Mesothelial cell of epicardium (in vitro differentiated cells): ENCODE measurements around the gene UBE2G1. TPM values are rescaled to one million over a fixed set of nuclear protein-coding genes. Genes with fewer than 3 reads are reported as not detected.

Experiments
- DNase-seq, 2 experiments: peaks; one replicate each; pipeline ENCODE4 v3.0.0; 2021; ENCODE audit warnings: low spot score in 2 of 2; ENCODE audit not compliant: unreplicated experiment in 2 of 2
- H3K27ac Mint-ChIP-seq: 2 replicates; pipeline ENCODE4 v1.8.0; 2021; ENCODE audit warnings: mixed read lengths
- H3K27me3 Mint-ChIP-seq: 2 replicates; pipeline ENCODE4 v1.8.0; 2021; ENCODE audit warnings: low read depth, mixed read lengths
- H3K36me3 Mint-ChIP-seq: 2 replicates; pipeline ENCODE4 v1.8.0; 2021; ENCODE audit warnings: mixed read lengths
- H3K4me1 Mint-ChIP-seq: 2 replicates; pipeline ENCODE4 v1.8.0; 2021; ENCODE audit warnings: mixed read lengths
- H3K4me3 Mint-ChIP-seq: 2 replicates; pipeline ENCODE4 v1.8.0; 2021; ENCODE audit warnings: mild to moderate bottlenecking, moderate library complexity, mixed read lengths
- H3K9me3 Mint-ChIP-seq: 2 replicates; pipeline ENCODE4 v1.8.0; 2021; ENCODE audit warnings: mixed read lengths
- total RNA-seq: library from RNA; stranded (reverse); gene quantifications from 3 replicates; pipeline ENCODE4 v1.2.1, GENCODE V29; 2021
- TF ChIP-seq, protein P1 (sequence below): fragments of 200-600 bp; sonication (generic); IDR thresholded peaks from one replicate; pipeline ENCODE4 v1.5.0; 2021; ENCODE audit warnings: antibody characterized with exemption; ENCODE audit not compliant: unreplicated experiment

The UBE2G1 gene
- total RNA-seq, 1 donor from 2014 or later, result 86.9 TPM

DNA sequence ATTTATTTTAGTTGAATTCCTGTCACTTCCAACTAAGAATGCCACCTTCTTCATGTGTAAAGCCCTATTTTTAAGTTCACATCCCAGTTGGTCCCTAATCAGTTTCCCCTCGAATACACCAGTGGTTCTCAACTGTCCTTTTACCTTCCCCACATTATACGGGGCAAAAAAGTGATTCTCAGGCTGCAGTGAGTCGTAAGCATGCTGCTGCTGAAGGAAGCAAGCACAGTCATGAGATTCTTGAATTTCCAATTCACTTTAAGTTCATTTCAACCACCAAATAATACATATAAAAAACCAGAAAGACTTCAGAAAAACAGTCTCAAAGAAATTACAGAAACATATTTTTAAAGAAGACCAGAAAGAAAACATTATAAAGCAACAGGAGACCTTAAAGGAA lies 47.9 kb downstream of the UBE2G1 start:
- no peak for DNase-seq
- Mint-ChIP-seq H3K27ac (peak overlapping the region; percentile 86), H3K36me3 (no peaks in the 10 kb centered on the region), H3K4me3 (no peak overlapping the region), H3K9me3 (no peaks in the 10 kb centered on the region), H3K27me3 (no peaks in the 10 kb centered on the region), H3K4me1 (peaks cover 40% of the 10 kb centered on the region)
- TF ChIP-seq, protein P1, sequence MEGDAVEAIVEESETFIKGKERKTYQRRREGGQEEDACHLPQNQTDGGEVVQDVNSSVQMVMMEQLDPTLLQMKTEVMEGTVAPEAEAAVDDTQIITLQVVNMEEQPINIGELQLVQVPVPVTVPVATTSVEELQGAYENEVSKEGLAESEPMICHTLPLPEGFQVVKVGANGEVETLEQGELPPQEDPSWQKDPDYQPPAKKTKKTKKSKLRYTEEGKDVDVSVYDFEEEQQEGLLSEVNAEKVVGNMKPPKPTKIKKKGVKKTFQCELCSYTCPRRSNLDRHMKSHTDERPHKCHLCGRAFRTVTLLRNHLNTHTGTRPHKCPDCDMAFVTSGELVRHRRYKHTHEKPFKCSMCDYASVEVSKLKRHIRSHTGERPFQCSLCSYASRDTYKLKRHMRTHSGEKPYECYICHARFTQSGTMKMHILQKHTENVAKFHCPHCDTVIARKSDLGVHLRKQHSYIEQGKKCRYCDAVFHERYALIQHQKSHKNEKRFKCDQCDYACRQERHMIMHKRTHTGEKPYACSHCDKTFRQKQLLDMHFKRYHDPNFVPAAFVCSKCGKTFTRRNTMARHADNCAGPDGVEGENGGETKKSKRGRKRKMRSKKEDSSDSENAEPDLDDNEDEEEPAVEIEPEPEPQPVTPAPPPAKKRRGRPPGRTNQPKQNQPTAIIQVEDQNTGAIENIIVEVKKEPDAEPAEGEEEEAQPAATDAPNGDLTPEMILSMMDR, result no peak

GRCh38 chr17:4318186-4318585 lies 48.3 kb downstream of the UBE2G1 start:
- Mint-ChIP-seq H3K36me3 (no peaks in the 10 kb centered on the region), H3K4me3 (no peak overlapping the region), H3K4me1 (peaks cover 44% of the 10 kb centered on the region), H3K9me3 (no peaks in the 10 kb centered on the region), H3K27ac (peak overlapping the region; percentile 86), H3K27me3 (no peaks in the 10 kb centered on the region)
- TF ChIP-seq, protein P1, result no peak
- no peak for DNase-seq

- no peak overlapping the region for H3K4me3 Mint-ChIP-seq
- H3K9me3 Mint-ChIP-seq, result no peaks in the 10 kb centered on the region
- H3K36me3 Mint-ChIP-seq, result no peaks in the 10 kb centered on the region
- peak overlapping the region; percentile 86 for H3K27ac Mint-ChIP-seq
- peaks cover 50% of the 10 kb centered on the region for H3K4me1 Mint-ChIP-seq
- no peak for DNase-seq
- TF ChIP-seq, protein P1, result no peak
- H3K27me3 Mint-ChIP-seq, result no peaks in the 10 kb centered on the region
These were observed 48.9 kb downstream of the UBE2G1 start for GRCh38 chr17:4317610-4318009.

DNA sequence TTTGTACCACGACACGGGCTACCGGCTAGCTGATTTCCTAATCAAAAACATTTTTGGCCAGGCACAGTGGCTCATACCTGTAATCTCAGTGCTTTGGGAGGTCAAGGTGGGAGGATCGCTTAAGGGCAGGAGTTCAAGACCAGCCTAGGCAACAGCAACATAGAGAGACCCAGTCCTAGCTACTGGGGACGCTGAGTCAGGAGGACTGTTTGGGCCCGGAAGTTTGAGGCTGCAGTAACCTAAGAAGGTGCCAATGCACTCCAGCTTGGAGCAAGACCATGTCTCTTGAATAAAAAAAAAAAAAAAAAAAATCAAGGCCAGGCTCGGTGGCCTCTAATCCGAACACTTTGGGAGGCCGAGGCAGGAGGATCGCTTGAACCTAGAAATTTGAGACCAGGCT lies 49.8 kb downstream of the UBE2G1 start:
- Mint-ChIP-seq H3K4me3 (no peak overlapping the region), H3K27ac (peak overlapping the region; percentile 77)

DNA sequence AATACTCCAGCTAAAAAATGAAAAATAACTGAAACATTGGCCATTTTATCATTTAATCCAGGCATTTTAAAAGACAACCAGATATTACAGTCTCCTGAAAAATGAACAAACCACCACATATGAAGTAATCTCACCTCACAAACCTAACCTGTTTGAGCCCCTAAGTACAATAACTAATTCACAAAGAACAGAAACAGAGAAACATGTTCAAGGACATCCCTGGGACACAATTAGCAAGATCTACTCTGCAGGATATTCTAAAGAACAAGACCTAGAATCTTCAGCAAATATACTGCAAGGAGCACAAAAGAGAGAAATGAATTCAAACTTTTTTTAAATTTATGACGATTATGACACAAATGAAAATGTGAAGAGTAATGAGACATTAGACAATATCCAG lies 51.9 kb downstream of the UBE2G1 start:
- TF ChIP-seq, protein P1, result no peak
- no peaks in the 10 kb centered on the region for H3K36me3 Mint-ChIP-seq
- H3K4me1 Mint-ChIP-seq, result peaks cover 63% of the 10 kb centered on the region
- H3K9me3 Mint-ChIP-seq, result no peaks in the 10 kb centered on the region
- no peaks in the 10 kb centered on the region for H3K27me3 Mint-ChIP-seq
- peak overlapping the region; percentile 5 for H3K27ac Mint-ChIP-seq
- no peak overlapping the region for H3K4me3 Mint-ChIP-seq
- DNase-seq, result no peak

More for the DNA sequence above, 49.8 kb downstream of the UBE2G1 start:
- peaks cover 50% of the 10 kb centered on the region for H3K4me1 Mint-ChIP-seq
- H3K36me3 Mint-ChIP-seq, result no peaks in the 10 kb centered on the region
- TF ChIP-seq, protein P1, result no peak
- H3K27me3 Mint-ChIP-seq, result no peaks in the 10 kb centered on the region
- H3K9me3 Mint-ChIP-seq, result no peaks in the 10 kb centered on the region
- no peak for DNase-seq

DNA sequence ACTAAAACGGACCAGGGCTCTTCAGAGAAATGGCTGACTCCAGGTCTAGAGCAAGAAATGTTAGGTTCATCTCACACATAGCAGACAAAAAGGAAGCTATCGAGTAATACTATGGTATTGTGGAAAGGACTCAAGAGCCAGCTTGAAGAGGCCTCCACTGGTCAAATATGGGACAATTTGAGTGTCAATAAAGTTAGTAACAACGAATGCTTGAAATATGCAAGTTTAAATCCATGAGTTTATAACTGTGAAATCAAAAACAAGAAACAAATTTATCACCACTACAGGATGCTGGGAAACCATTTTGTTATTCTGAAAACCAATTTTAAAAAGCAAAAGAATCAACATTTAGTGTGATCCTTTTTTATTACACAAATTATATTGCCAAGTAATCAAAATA lies 52.3 kb downstream of the UBE2G1 start:
- no peaks in the 10 kb centered on the region for H3K9me3 Mint-ChIP-seq
- no peaks in the 10 kb centered on the region for H3K36me3 Mint-ChIP-seq
- TF ChIP-seq, protein P1, result no peak
- DNase-seq, result no peak
- peaks cover 61% of the 10 kb centered on the region for H3K4me1 Mint-ChIP-seq
- no peaks in the 10 kb centered on the region for H3K27me3 Mint-ChIP-seq
- H3K4me3 Mint-ChIP-seq, result no peak overlapping the region
- H3K27ac Mint-ChIP-seq, result peak overlapping the region; percentile 58
